CD4-positive, alpha-beta T cell treated with Interleukin-12 subunit alpha and Interleukin-12 subunit beta, for 1 hour (primary cell): ENCODE results near the gene ATG16L1.
A peak's percentile ranks its signal among the peaks of the same experiment; 100 is the strongest.

Experiments used
- DNase-seq: peaks from one replicate; pipeline ENCODE4 v3.0.0-alpha.2; 2020

ATG16L1 gene

DNA sequence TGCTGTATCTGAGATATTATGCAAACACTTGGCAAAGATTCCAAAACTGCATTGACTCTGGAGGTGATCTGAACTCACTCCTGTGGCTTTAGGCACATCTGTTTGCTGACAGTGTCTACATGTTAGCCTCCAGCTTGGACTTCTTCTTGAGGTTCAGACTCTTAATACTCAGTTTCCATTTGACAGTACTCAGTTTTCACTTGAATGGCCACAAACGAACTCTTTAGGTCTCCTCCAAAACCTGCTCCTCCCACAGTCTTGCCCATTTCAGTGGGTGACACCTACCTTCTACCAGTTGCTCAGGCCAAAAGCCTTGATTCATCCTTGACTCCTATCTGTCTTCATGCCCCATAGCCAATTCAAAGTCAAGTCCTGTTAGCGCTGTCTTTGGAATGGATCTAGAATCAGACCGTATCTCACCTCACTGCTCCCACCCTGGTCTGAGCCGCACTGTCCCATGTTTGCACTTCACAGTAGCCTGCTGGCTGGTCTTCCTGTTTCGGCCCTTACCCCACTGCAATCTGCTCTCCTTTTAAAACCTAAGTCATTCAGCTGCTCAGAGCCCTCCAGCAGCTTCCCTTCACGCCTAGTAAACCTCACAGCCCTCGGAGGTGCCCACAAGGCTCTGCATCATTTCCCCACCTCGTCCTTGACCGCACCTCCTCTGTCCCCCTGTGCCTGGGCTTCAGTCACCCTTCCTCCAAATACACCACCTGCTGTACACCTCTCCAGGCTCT is 10.5 kb downstream of the ATG16L1 start:
- DNase-seq, result no peak

DNA sequence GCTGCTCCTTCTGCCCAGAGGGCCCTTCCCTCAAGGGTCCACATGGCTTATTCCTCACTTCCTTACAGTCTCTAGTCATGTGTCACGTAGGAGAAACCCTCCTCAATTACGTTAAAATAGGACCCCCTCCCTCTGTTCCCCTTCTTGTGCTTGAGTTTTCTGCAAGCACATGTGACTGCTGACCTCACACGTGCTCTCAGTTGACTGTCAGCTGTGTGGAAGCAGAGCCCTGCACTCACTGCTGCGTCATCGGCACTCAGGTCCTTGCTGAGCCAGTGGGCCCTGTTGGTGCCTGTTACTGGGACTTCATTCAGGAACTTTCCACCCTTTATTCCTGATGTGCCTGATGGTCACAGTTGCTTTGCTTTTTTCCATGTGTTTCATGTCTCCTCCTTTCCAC is 11.1 kb downstream of the ATG16L1 start:
- no peak for DNase-seq

DNA sequence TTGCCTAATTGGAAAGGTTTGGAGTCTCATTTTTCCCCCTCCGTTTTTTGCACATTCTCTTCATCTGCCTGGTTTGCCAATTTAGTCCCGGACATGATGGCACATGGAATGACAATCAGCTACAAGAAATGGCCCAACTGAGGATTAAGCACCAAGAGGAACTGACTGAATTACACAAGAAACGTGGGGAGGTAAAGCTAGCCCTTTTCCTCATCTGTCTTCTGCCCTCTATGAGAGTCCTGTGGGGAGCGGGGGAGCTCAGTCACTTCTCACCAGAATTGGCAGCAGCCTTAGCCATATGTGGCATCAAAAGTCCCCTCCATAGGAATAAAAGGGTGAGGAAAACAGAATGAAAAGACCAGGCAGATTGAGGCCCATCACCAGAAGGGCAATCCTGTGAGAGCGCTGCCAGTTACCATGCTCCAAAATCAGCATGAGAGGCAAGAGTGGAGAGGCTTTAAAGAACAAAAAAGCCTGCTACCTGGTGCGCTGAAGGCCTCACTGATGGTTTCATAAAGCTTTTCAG is 11.6 kb downstream of the ATG16L1 start:
- DNase-seq, result no peak

DNA sequence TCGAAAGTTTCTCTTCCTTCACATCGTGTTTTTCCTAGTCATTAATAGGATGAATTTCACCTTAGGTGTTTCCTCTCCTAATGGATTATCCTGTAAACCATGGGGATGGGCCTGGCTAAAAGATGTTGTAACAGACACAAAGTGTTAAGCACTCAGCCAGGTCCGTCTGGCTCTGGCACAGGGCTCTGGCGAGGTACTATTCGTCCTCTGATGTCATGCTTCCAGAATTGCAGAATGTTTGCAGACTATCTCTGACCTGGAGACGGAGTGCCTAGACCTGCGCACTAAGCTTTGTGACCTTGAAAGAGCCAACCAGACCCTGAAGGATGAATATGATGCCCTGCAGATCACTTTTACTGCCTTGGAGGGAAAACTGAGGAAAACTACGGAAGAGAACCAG is 13.2 kb downstream of the ATG16L1 start:
- no peak for DNase-seq

DNA sequence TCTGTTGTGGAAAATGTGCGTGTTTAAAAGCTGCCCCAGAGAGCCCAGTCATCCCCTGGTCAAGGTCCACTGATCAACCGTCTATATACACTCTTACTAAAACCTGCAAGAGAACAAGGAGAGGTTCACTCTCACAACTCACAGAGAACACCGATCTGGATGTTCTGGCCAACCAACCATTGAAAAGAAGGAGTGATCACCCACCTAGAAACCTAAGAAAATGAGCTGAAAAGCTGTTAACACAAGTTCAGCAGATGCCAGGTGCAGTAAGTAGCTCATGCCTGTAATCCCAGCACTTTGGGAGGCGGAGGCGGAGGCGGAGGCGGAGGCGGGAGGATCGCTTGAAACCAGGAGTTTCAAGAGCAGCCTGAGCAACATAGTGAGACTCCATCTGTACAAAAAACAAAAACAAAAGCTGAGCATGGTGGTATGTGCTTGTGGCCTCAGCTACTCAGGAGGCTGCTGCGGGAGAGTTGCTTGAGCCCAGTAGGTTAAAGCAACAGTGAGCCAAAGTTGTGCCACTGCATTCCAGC is 14.5 kb downstream of the ATG16L1 start:
- no peak for DNase-seq

- no peak for DNase-seq
Observed at GRCh38 chr2:233266481-233266880, 15.0 kb downstream of the ATG16L1 start.

DNA sequence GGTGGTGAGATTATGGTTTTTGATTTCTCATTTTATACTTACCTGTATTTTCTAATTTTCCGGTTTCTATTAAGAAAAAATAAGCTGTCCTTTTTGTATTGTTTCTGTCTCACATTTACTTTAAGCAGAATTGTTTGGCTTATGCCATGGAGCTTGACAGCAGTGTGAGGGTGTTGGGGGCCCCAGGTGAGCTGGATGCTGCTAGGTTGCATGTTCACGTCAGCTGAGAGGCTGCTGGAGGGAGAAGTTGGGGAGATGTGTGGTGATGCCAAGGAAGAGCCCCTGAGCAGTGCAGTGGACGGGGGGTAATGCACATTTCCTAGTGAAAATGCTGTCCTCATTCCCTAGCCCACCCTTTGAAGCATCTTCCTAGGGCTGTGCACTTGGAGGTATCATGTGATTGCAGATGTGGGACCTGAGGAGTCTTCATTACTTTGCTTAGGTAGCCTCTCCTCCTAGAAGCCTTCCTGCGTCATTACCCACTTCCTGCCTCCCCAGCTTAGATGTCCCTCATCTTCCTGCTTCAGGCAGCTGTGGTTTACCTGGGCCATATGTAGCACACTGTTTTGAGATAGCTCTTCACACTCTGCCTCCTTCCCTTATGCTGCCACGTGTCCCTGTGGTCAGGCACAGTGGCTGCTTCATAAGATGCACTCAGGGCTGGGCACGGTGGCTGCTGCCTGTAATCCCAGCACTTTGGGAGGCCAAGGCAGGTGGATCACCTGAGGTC is 16.2 kb downstream of the ATG16L1 start:
- DNase-seq, result peak; percentile 90

DNA sequence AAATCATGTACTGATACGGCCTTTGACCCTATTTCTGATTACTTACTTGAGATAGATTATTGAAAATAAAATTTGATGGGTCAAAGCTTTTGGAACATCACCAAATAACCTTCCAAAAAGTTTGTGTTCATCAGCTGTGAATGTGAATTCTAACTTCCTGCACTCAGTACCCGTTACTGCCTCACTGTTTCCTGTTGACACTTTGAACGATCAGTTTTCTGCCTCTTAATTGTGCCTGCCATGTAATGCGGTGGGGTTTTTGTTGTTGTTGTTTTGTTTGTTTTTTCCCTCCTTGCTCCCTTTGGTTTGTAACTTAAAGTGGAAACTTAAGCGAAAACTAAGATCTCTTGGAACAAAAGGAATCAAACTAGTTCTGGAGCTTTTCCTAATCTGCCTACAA is 18.9 kb downstream of the ATG16L1 start:
- peak; percentile 64 for DNase-seq

GRCh38 chr2:233270951-233271350 is 19.5 kb downstream of the ATG16L1 start:
- DNase-seq, result no peak

DNA sequence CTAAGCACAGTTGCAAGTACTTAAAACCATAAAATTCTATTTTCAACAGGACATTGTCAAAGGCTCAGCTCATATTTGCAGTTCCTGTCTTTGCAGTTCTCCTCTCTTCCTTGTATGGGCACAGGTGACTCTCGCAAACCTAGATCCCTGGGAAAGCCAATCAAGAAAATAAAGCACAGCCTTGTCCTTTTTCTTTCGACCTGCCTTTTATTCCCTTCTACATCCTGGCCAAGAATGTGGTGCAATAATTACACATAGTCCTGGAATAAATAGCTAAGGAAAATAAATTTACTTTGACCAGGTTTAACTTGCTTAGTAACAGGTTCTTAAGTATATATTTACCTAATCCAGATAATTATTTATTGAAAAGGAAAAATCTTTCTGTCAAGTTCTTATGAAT is 20.2 kb downstream of the ATG16L1 start:
- no peak for DNase-seq

DNA sequence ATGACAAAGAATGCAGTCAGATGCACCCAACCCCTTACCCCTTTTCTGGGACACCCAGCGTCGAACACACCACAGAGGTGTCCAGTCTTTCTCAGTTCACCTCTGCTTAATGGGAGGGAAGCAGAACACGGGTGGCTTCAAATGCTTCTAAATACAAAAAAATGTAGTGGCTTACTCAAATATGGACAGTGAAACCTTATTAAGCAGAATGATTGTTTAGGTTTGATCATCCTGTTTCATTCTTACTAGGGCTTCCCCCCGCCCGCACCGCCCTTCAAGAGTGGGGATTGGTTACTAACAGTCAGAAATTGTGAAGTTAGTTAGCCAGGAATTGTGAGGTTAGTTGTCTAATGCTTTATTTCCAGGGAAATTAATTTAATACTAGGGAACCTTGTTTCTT is 21.6 kb downstream of the ATG16L1 start:
- DNase-seq, result no peak

DNA sequence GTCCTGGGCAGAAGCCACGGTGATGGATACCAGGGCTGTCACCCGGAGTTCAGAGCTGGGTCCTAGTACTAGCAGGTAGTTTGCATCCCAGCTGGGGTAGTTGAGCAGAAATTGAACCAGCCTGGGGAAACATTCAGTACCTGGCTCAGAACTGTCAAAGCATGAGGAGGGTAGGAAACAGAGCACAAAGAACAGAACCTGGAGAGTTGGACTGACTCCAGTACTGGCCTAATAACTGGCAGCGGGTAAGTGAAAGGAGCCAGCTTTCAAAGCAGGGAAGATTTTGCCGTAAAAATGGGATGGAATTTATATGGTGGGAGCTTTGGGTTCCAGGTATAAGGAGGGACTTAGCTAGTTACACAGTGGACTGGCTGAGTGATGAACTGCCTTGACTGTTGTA is 23.8 kb downstream of the ATG16L1 start:
- no peak for DNase-seq

DNA sequence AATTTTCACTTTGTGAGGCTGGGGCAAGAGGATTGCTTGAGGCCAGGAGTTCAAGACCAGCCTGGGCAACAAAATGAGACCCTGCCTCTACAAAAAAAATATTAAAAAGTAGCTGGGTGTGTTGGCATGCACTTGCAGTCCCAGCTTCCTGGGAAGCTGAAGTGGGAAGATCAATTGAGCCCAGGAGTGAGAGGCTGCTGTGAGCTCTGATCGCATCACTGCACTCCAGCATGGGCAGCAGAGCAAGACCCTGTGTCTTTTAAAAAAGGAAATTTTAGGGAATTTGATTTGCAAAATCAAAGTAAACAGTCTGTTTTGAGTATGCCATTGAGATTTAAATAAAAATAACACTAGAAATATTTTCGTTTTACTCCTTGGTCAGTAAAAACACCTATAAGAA is 27.4 kb downstream of the ATG16L1 start:
- DNase-seq, result no peak

GRCh38 chr2:233280114-233280693 is 28.7 kb downstream of the ATG16L1 start:
- no peak for DNase-seq

GRCh38 chr2:233281553-233281952 is 30.1 kb downstream of the ATG16L1 start:
- no peak for DNase-seq

GRCh38 chr2:233281992-233282603 is 30.6 kb downstream of the ATG16L1 start:
- DNase-seq, result no peak

- no peak for DNase-seq
Observed at GRCh38 chr2:233285921-233286320, 34.4 kb downstream of the ATG16L1 start.

DNA sequence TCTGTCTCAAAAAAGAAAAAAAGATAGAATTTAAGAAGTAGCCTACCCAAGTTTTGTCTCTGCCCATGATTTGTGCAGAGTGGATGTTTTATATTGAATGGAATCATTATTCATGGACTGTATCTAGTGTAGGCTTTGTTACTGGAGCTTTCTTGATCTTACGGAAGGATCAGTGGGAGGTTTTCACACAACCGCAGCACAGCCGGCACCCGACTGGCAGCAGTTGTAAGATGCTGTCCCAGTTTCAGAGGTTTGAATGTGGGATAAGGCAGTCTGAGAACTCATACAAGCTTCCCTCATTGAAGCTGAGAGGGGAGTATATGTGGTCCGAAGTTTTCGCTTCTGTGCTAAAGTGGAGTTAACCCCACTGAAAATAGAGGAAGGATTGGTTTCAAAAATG is 36.4 kb downstream of the ATG16L1 start:
- no peak for DNase-seq

- no peak for DNase-seq
Observed at GRCh38 chr2:233288663-233289062, 37.2 kb downstream of the ATG16L1 start.

DNA sequence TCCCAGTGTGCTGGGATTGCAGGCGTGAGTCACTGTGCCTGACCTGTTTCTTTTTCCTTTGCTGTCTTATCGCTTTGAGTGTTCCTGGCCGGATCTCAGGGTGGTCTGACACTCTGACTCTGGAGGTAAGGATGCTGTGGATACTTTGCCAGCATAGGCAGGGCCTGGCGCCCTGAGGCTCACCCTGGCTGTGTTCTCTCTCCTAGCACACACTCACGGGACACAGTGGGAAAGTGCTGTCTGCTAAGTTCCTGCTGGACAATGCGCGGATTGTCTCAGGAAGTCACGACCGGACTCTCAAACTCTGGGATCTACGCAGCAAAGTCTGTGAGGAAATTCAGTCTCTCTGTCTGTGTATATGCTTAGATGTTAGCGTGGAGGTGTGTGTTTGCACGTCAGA is 38.2 kb downstream of the ATG16L1 start:
- no peak for DNase-seq

- no peak for DNase-seq
Observed at GRCh38 chr2:233290051-233290845, 38.8 kb downstream of the ATG16L1 start.

GRCh38 chr2:233295891-233296290 is 44.4 kb downstream of the ATG16L1 start:
- DNase-seq, result no peak
